ENCODE results near the gene SBNO1.

The SBNO1 gene

GRCh38 chr12:123253641-123254459 is 110.8 kb downstream of the SBNO1 start:
- TF ChIP-seq SIN3A (IDR thresholded peaks at IDR 0.05; ENCODE audit: borderline replicate concordance, insufficient read depth, low read length) (no peak), TAF1 (IDR thresholded peaks at IDR 0.05; ENCODE audit: borderline replicate concordance, insufficient read depth, low read length) (no peak), REST (IDR thresholded peaks at IDR 0.05; ENCODE audit: insufficient read depth in 1 of 2, low read depth in 2 of 2, low read length in 2 of 2) (no peak), POLR2AphosphoS5 (IDR thresholded peaks at IDR 0.05; ENCODE audit: low read depth, low read length) (no peak), FOXP2 (optimal IDR thresholded peaks at IDR 0.05; ENCODE audit: borderline replicate concordance, extremely low read depth, extremely low read length, insufficient read depth) (no peak)

- TF ChIP-seq REST (IDR thresholded peaks at IDR 0.05; ENCODE audit: insufficient read depth in 1 of 2, low read depth in 2 of 2, low read length in 2 of 2) = no peak
- TF ChIP-seq TAF1 (IDR thresholded peaks at IDR 0.05; ENCODE audit: borderline replicate concordance, insufficient read depth, low read length) = no peak
- TF ChIP-seq FOXP2 (optimal IDR thresholded peaks at IDR 0.05; ENCODE audit: borderline replicate concordance, extremely low read depth, extremely low read length, insufficient read depth) = no peak
These were observed 113.1 kb downstream of the SBNO1 start for GRCh38 chr12:123251403-123252076.

GRCh38 chr12:123250471-123251383 is 113.9 kb downstream of the SBNO1 start:
- TF ChIP-seq SIN3A (IDR thresholded peaks at IDR 0.05; ENCODE audit: borderline replicate concordance, insufficient read depth, low read length) (no peak), POLR2AphosphoS5 (IDR thresholded peaks at IDR 0.05; ENCODE audit: low read depth, low read length) (no peak), REST (IDR thresholded peaks at IDR 0.05; ENCODE audit: insufficient read depth in 1 of 2, low read depth in 2 of 2, low read length in 2 of 2) (no peak), FOXP2 (optimal IDR thresholded peaks at IDR 0.05; ENCODE audit: borderline replicate concordance, extremely low read depth, extremely low read length, insufficient read depth) (no peak), TAF1 (IDR thresholded peaks at IDR 0.05; ENCODE audit: borderline replicate concordance, insufficient read depth, low read length) (no peak)

GRCh38 chr12:123245678-123246077 is 119.0 kb downstream of the SBNO1 start:
- TF ChIP-seq FOXP2 (optimal IDR thresholded peaks at IDR 0.05; ENCODE audit: borderline replicate concordance, extremely low read depth, extremely low read length, insufficient read depth) (no peak), POLR2AphosphoS5 (IDR thresholded peaks at IDR 0.05; ENCODE audit: low read depth, low read length) (no peak), REST (IDR thresholded peaks at IDR 0.05; ENCODE audit: insufficient read depth in 1 of 2, low read depth in 2 of 2, low read length in 2 of 2) (no peak), SIN3A (IDR thresholded peaks at IDR 0.05; ENCODE audit: borderline replicate concordance, insufficient read depth, low read length) (no peak), TAF1 (IDR thresholded peaks at IDR 0.05; ENCODE audit: borderline replicate concordance, insufficient read depth, low read length) (no peak)
